Measurements from ENCODE around the gene CD200R1.

DNA sequence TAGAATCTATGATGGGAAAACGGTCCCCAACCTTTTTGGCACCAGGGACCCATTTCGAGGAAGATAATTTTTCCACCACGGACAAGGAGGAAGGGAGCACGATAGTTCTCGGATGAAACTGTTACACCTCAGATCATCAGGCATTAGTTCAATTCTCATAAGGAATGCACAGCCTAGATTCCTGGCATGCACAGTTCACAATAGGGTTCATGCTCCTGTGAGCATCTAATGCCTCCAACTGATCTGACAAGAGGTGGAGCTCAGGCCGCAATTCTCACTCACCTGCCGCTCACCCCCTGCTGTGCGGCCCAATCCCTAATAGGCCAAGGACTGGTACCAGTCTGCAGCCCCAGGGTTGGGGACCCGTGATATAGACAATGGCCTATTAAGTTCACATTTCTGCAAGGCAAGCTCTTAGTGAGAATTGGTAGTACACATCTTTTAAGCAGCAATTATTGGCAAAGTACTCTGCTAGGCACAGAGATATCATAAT lies 26.5 kb downstream of the CD200R1 start:
- no peak for TF ChIP-seq EZH2phosphoT487 (conservative IDR thresholded peaks at IDR 0.05; ENCODE audit: low read length)
- no peak for TF ChIP-seq CTCF (IDR thresholded peaks at IDR 0.05; ENCODE audit: insufficient read depth, low read length, poor library complexity, severe bottlenecking)

All from SU-DHL-6 (cell line).